Esophagus muscularis mucosa (tissue), 3 donors: ENCODE data around the gene CLIP1.

Experiments used
- POLR2A ChIP-seq: fragments of 450-650 bp; IDR thresholded peaks from one replicate; pipeline ENCODE4 v1.6.1; 2017; ENCODE audit warnings: antibody characterized with exemption, moderate library complexity, mild to moderate bottlenecking, low read depth
- POLR2AphosphoS5 ChIP-seq, 2 donors: sonication (generic); formaldehyde crosslinking; IDR thresholded peaks; one replicate each; pipeline ENCODE4 v1.6.1; 2017; ENCODE audit warnings: antibody characterized with exemption in 2 of 2
- TF ChIP-seq, protein P1 (sequence below), 3 experiments: fragments of 200-600 bp in 2 of 3; fragments of 450-650 bp in 1 of 3; sonication (generic) in 2 of 3; IDR thresholded peaks; one replicate each; pipeline ENCODE4 v1.5.1; 2017 to 2019; ENCODE audit warnings: antibody characterized with exemption in 3 of 3, mild to moderate bottlenecking in 2 of 3, moderate library complexity in 1 of 3

DNA sequence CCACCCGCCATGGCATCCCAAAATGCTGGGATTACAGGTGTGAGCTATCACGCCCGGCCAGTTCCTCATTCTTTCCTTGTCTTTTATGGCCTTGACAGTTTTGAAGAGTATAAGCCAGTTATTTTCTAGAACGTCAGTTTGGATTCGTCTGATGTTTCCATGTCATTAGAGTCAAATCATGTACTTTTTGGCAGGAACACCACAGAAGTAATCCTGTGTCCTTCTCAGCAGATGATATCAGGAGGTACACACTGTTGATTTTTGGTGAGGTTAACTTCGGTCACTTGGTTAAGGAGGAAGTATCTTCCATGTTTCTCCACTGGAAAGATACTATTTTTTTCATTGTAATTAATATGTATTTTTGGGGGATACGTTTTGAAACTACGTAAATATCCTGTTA, 131.0 kb downstream of the CLIP1 start:
- TF ChIP-seq POLR2A (no peak), POLR2AphosphoS5 (IDR thresholded peaks at IDR 0.05) (no peak)
- TF ChIP-seq, protein P1, sequence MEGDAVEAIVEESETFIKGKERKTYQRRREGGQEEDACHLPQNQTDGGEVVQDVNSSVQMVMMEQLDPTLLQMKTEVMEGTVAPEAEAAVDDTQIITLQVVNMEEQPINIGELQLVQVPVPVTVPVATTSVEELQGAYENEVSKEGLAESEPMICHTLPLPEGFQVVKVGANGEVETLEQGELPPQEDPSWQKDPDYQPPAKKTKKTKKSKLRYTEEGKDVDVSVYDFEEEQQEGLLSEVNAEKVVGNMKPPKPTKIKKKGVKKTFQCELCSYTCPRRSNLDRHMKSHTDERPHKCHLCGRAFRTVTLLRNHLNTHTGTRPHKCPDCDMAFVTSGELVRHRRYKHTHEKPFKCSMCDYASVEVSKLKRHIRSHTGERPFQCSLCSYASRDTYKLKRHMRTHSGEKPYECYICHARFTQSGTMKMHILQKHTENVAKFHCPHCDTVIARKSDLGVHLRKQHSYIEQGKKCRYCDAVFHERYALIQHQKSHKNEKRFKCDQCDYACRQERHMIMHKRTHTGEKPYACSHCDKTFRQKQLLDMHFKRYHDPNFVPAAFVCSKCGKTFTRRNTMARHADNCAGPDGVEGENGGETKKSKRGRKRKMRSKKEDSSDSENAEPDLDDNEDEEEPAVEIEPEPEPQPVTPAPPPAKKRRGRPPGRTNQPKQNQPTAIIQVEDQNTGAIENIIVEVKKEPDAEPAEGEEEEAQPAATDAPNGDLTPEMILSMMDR (IDR thresholded peaks at IDR 0.05): no peak
